HL-60 (cell line): ENCODE measurements around the gene TRABD2B.

Source experiments
- GABPA ChIP-seq: IDR thresholded peaks from 2 replicates; pipeline ENCODE4 v1.6.1; 2012; ENCODE audit warnings: low read depth
- TF ChIP-seq, protein P1 (sequence below): IDR thresholded peaks from one replicate; pipeline ENCODE4 v1.5.1; 2011; ENCODE audit warnings: low read length, control low read depth, inconsistent platforms; ENCODE audit not compliant: insufficient read depth
- TF ChIP-seq, protein P2 (sequence below): IDR thresholded peaks from 2 replicates; pipeline ENCODE4 v1.6.1; 2012; ENCODE audit warnings: low read depth; ENCODE audit not compliant: insufficient replicate concordance

DNA sequence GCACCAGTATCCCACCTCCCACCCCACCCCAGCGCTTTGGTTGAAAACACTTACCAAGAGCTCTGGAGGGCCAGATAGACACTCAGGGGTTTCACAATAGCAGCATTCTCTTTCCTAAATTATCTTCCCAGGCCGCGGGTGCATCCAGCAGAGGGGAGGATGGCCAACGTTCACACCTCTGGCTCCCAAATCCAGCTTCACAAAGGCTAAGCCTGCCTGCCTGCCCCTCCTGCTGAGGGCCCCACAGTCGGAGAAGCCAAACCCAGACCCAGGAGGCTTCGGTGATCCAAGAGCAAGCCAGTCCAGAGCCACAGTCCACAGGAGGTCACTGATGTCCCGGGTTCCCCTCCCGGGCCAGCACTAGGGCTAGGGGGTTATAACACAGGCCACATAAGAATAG is 231.9 kb downstream of the TRABD2B start:
- TF ChIP-seq, protein P1, sequence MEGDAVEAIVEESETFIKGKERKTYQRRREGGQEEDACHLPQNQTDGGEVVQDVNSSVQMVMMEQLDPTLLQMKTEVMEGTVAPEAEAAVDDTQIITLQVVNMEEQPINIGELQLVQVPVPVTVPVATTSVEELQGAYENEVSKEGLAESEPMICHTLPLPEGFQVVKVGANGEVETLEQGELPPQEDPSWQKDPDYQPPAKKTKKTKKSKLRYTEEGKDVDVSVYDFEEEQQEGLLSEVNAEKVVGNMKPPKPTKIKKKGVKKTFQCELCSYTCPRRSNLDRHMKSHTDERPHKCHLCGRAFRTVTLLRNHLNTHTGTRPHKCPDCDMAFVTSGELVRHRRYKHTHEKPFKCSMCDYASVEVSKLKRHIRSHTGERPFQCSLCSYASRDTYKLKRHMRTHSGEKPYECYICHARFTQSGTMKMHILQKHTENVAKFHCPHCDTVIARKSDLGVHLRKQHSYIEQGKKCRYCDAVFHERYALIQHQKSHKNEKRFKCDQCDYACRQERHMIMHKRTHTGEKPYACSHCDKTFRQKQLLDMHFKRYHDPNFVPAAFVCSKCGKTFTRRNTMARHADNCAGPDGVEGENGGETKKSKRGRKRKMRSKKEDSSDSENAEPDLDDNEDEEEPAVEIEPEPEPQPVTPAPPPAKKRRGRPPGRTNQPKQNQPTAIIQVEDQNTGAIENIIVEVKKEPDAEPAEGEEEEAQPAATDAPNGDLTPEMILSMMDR, result no peak
- TF ChIP-seq, protein P2, sequence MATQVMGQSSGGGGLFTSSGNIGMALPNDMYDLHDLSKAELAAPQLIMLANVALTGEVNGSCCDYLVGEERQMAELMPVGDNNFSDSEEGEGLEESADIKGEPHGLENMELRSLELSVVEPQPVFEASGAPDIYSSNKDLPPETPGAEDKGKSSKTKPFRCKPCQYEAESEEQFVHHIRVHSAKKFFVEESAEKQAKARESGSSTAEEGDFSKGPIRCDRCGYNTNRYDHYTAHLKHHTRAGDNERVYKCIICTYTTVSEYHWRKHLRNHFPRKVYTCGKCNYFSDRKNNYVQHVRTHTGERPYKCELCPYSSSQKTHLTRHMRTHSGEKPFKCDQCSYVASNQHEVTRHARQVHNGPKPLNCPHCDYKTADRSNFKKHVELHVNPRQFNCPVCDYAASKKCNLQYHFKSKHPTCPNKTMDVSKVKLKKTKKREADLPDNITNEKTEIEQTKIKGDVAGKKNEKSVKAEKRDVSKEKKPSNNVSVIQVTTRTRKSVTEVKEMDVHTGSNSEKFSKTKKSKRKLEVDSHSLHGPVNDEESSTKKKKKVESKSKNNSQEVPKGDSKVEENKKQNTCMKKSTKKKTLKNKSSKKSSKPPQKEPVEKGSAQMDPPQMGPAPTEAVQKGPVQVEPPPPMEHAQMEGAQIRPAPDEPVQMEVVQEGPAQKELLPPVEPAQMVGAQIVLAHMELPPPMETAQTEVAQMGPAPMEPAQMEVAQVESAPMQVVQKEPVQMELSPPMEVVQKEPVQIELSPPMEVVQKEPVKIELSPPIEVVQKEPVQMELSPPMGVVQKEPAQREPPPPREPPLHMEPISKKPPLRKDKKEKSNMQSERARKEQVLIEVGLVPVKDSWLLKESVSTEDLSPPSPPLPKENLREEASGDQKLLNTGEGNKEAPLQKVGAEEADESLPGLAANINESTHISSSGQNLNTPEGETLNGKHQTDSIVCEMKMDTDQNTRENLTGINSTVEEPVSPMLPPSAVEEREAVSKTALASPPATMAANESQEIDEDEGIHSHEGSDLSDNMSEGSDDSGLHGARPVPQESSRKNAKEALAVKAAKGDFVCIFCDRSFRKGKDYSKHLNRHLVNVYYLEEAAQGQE, result no peak
- no peak for TF ChIP-seq GABPA
